ENCODE measurements around the gene CERS6. TPM values are rescaled to one million over a fixed set of nuclear protein-coding genes. Genes with fewer than 3 reads are reported as not detected.
"Not testable (repeated sequence)": the region's sequence is repeated elsewhere in the genome, so short reads cannot be mapped to it uniquely, and the experiment has no call there.

Gene CERS6
- total RNA-seq, 4 donors from 2014 or later = 35.7 to 60.6 (median 39.2) TPM

- TF ChIP-seq POLR2A (IDR thresholded peaks at IDR 0.05) (no peak), CTCF (IDR thresholded peaks at IDR 0.05) (no peak)
- Histone ChIP-seq H3K27ac (no peak overlapping the region), H3K9me3 (no peaks in the 10 kb centered on the region), H3K36me3 (no peaks in the 10 kb centered on the region), H3K4me1 (no peaks in the 10 kb centered on the region), H3K4me3 (replicated peaks in 1 of 3) (no peak overlapping the region), H3K27me3 (no peaks in the 10 kb centered on the region)
- DNase-seq = no peak
- intact Hi-C loops (cut with DNase I) = no loop called here
- WGBS, 2 donors = 90 to 98% methylated on average over 3 of the region's 3 CpGs
These were observed 207.9 kb downstream of the CERS6 start for GRCh38 chr2:168663993-168664392.

GRCh38 chr2:168664715-168665114 is 208.6 kb downstream of the CERS6 start:
- DNase-seq; H3K27ac ChIP-seq; H3K4me3 ChIP-seq (replicated peaks in 1 of 3); intact Hi-C loops (cut with DNase I); H3K9me3 ChIP-seq; H3K4me1 ChIP-seq; H3K36me3 ChIP-seq; H3K27me3 ChIP-seq: not testable (repeated sequence)
- WGBS, 2 donors = 85 to 95% methylated on average over 3 of the region's 3 CpGs

- WGBS, 2 donors = 90 to 95% methylated on average over 1 of the region's 1 CpG
- no peak overlapping the region for H3K27ac ChIP-seq
- TF ChIP-seq CTCF (IDR thresholded peaks at IDR 0.05) = no peak
- no peak for TF ChIP-seq POLR2A (IDR thresholded peaks at IDR 0.05)
These were observed 210.3 kb downstream of the CERS6 start for GRCh38 chr2:168666339-168666738.

GRCh38 chr2:168667156-168667555 is 211.1 kb downstream of the CERS6 start:
- Histone ChIP-seq H3K4me1 (no peaks in the 10 kb centered on the region), H3K36me3 (no peaks in the 10 kb centered on the region), H3K9me3 (no peaks in the 10 kb centered on the region), H3K27ac (no peak overlapping the region), H3K4me3 (replicated peaks in 1 of 3) (no peak overlapping the region), H3K27me3 (no peaks in the 10 kb centered on the region)
- TF ChIP-seq CTCF (IDR thresholded peaks at IDR 0.05) = no peak
- TF ChIP-seq POLR2A (IDR thresholded peaks at IDR 0.05) = no peak
- WGBS, 2 donors = 72 to 88% methylated on average over 3 of the region's 3 CpGs
- no peak for DNase-seq
- intact Hi-C loops (cut with DNase I) = no loop called here

More at GRCh38 chr2:168666339-168666738, 210.3 kb downstream of the CERS6 start:
- H3K36me3 ChIP-seq = no peaks in the 10 kb centered on the region
- H3K27me3 ChIP-seq = no peaks in the 10 kb centered on the region
- intact Hi-C loops (cut with DNase I) = no loop called here
- H3K4me1 ChIP-seq = no peaks in the 10 kb centered on the region
- no peaks in the 10 kb centered on the region for H3K9me3 ChIP-seq
- DNase-seq = no peak
- H3K4me3 ChIP-seq (replicated peaks in 1 of 3) = no peak overlapping the region

GRCh38 chr2:168669151-168669550 is 213.1 kb downstream of the CERS6 start:
- no peaks in the 10 kb centered on the region for H3K27me3 ChIP-seq
- no peak overlapping the region for H3K27ac ChIP-seq
- intact Hi-C loops (cut with DNase I) = no loop called here
- TF ChIP-seq CTCF (IDR thresholded peaks at IDR 0.05) (no peak), POLR2A (IDR thresholded peaks at IDR 0.05) (no peak)
- H3K36me3 ChIP-seq = no peaks in the 10 kb centered on the region
- no peaks in the 10 kb centered on the region for H3K9me3 ChIP-seq
- no peaks in the 10 kb centered on the region for H3K4me1 ChIP-seq
- H3K4me3 ChIP-seq (replicated peaks in 1 of 3) = no peak overlapping the region
- DNase-seq = no peak

GRCh38 chr2:168670478-168670877 is 214.4 kb downstream of the CERS6 start:
- intact Hi-C loops (cut with DNase I) = no loop called here
- DNase-seq = no peak
- Histone ChIP-seq H3K36me3 (no peaks in the 10 kb centered on the region), H3K27me3 (no peaks in the 10 kb centered on the region), H3K4me3 (replicated peaks in 1 of 3) (no peak overlapping the region), H3K27ac (no peak overlapping the region), H3K9me3 (no peaks in the 10 kb centered on the region), H3K4me1 (no peaks in the 10 kb centered on the region)
- TF ChIP-seq POLR2A (IDR thresholded peaks at IDR 0.05) (no peak), CTCF (IDR thresholded peaks at IDR 0.05) (no peak)
- WGBS, 2 donors = 72 to 77% methylated on average over 1 of the region's 1 CpG

Measured in thyroid gland (tissue), 4 donors.